Activated CD4-positive, alpha-beta memory T cell treated with anti-CD3 and anti-CD28 coated beads, Interleukin-2, amount 10 ng/mL, durations not matched to agents 7 days and 5 days (primary cell): ENCODE measurements around the gene MXI1. TPM values are rescaled to one million over a fixed set of nuclear protein-coding genes. Genes with fewer than 3 reads are reported as not detected.
A peak's percentile ranks its signal among the peaks of the same experiment; 100 is the strongest.
"Not testable (repeated sequence)": the region's sequence is repeated elsewhere in the genome, so short reads cannot be mapped to it uniquely, and the experiment has no call there.

Experiments
- CTCF ChIA-PET: fragments of 350-600 bp; sonication (Branson Sonifier 250); formaldehyde crosslinking; loops from one replicate; lab custom pipeline; 2021; ENCODE audit warnings: antibody characterized with exemption, inconsistent platforms; lab: Charles Lee
- POLR2A ChIA-PET: fragments of 350-600 bp; sonication (Branson Sonifier 250); formaldehyde crosslinking; loops from one replicate; lab custom pipeline; 2021; ENCODE audit warnings: antibody characterized with exemption; lab: Charles Lee
- DNase-seq: peaks from one replicate; pipeline ENCODE4 v3.0.0-alpha.2; 2020
- H3K27ac Mint-ChIP-seq: one replicate; pipeline ENCODE4 v1.8.0; 2021; ENCODE audit warnings: mild to moderate bottlenecking, mixed read lengths
- H3K27me3 Mint-ChIP-seq: one replicate; pipeline ENCODE4 v1.8.0; 2021; ENCODE audit warnings: mixed read lengths
- H3K36me3 Mint-ChIP-seq: one replicate; pipeline ENCODE4 v1.8.0; 2021; ENCODE audit warnings: low read depth, mixed read lengths
- H3K4me1 Mint-ChIP-seq: one replicate; pipeline ENCODE4 v1.8.0; 2021; ENCODE audit warnings: mixed read lengths
- H3K4me3 Mint-ChIP-seq: one replicate; pipeline ENCODE4 v1.8.0; 2021; ENCODE audit warnings: mild to moderate bottlenecking, mixed read lengths
- H3K9me3 Mint-ChIP-seq: one replicate; pipeline ENCODE4 v1.8.0; 2021; ENCODE audit warnings: mixed read lengths
- total RNA-seq, 2 experiments: library from RNA; stranded (reverse); gene quantifications; one replicate each; pipeline ENCODE4 v1.2.3, GENCODE V29; 2021

Gene MXI1
- total RNA-seq, 2 experiments from 2014 or later: 74.2 to 75.4 TPM

- H3K4me1 Mint-ChIP-seq: peaks cover 32% of the 10 kb centered on the region
- POLR2A ChIA-PET: no interaction called here
- peak overlapping the region; percentile 48 for H3K4me3 Mint-ChIP-seq
- H3K36me3 Mint-ChIP-seq: peaks cover 29% of the 10 kb centered on the region
- CTCF ChIA-PET: interaction anchor here (1.4 to 2.0 kb wide), 2 partner anchors 20 to 90 kb away, joined by 3 to 6 read pairs; no protein-coding TSS in a partner anchor
- DNase-seq: no peak
- H3K27me3 Mint-ChIP-seq: peaks cover 4% of the 10 kb centered on the region
- peak overlapping the region; percentile 33 for H3K27ac Mint-ChIP-seq
- no peaks in the 10 kb centered on the region for H3K9me3 Mint-ChIP-seq
These were observed 20.7 kb downstream of the MXI1 start for GRCh38 chr10:110228066-110228465.

GRCh38 chr10:110229155-110229554, 21.8 kb downstream of the MXI1 start:
- H3K36me3 Mint-ChIP-seq: peaks cover 29% of the 10 kb centered on the region
- H3K27ac Mint-ChIP-seq: no peak overlapping the region
- CTCF ChIA-PET: interaction anchor here (0.8 to 2.0 kb wide), 6 partner anchors 19 to 91 kb away, joined by 3 to 10 read pairs (median 4); no protein-coding TSS in a partner anchor
- no peak overlapping the region for H3K4me3 Mint-ChIP-seq
- POLR2A ChIA-PET: interaction anchor here (0.7 to 1.2 kb wide), 3 partner anchors 9 to 64 kb away, joined by 3 read pairs; no protein-coding TSS in a partner anchor
- DNase-seq: no peak
- H3K9me3 Mint-ChIP-seq: no peaks in the 10 kb centered on the region
- H3K27me3 Mint-ChIP-seq: peaks cover 4% of the 10 kb centered on the region
- H3K4me1 Mint-ChIP-seq: peaks cover 23% of the 10 kb centered on the region

GRCh38 chr10:110233846-110234245, 26.4 kb downstream of the MXI1 start:
- Mint-ChIP-seq H3K9me3 (no peaks in the 10 kb centered on the region), H3K27ac (no peak overlapping the region), H3K27me3 (peaks cover 11% of the 10 kb centered on the region), H3K4me1 (no peaks in the 10 kb centered on the region), H3K36me3 (peaks cover 33% of the 10 kb centered on the region), H3K4me3 (no peak overlapping the region)
- POLR2A ChIA-PET: no interaction called here
- CTCF ChIA-PET: no interaction called here
- DNase-seq: no peak

GRCh38 chr10:110237894-110238480, 30.6 kb downstream of the MXI1 start:
- ChIA-PET CTCF (no interaction called here), POLR2A (no interaction called here)
- H3K27ac Mint-ChIP-seq: no peak overlapping the region
- H3K27me3 Mint-ChIP-seq: peaks cover 19% of the 10 kb centered on the region
- no peak overlapping the region for H3K4me3 Mint-ChIP-seq
- H3K36me3 Mint-ChIP-seq: peaks cover 28% of the 10 kb centered on the region
- H3K4me1 Mint-ChIP-seq: peaks cover 13% of the 10 kb centered on the region
- no peaks in the 10 kb centered on the region for H3K9me3 Mint-ChIP-seq
- no peak for DNase-seq

- H3K27me3 Mint-ChIP-seq: peaks cover 20% of the 10 kb centered on the region
- H3K4me3 Mint-ChIP-seq: no peak overlapping the region
- peaks cover 29% of the 10 kb centered on the region for H3K36me3 Mint-ChIP-seq
- ChIA-PET CTCF (interaction anchor here (0.5 to 2.1 kb wide), 4 partner anchors 11 to 356 kb away, joined by 3 to 5 read pairs (median 3); no protein-coding TSS in a partner anchor), POLR2A (interaction anchor here (1.7 to 1.9 kb wide), 2 partner anchors 27 to 31 kb away, joined by 7 to 9 read pairs; no protein-coding TSS in a partner anchor)
- no peaks in the 10 kb centered on the region for H3K9me3 Mint-ChIP-seq
- no peak for DNase-seq
- H3K27ac Mint-ChIP-seq: no peak overlapping the region
- H3K4me1 Mint-ChIP-seq: peaks cover 13% of the 10 kb centered on the region
These were observed 32.5 kb downstream of the MXI1 start for GRCh38 chr10:110239892-110240291.

GRCh38 chr10:110241407-110241806, 34.0 kb downstream of the MXI1 start:
- no peak for DNase-seq
- CTCF ChIA-PET: interaction anchor here (0.8 to 2.1 kb wide), 4 partner anchors 16 to 357 kb away, joined by 3 to 5 read pairs (median 3); no protein-coding TSS in a partner anchor

GRCh38 chr10:110241841-110242240, 34.4 kb downstream of the MXI1 start:
- H3K27me3 Mint-ChIP-seq: peaks cover 31% of the 10 kb centered on the region
- H3K4me3 Mint-ChIP-seq: no peak overlapping the region
- H3K4me1 Mint-ChIP-seq: peaks cover 13% of the 10 kb centered on the region
- H3K27ac Mint-ChIP-seq: no peak overlapping the region
- H3K36me3 Mint-ChIP-seq: peaks cover 45% of the 10 kb centered on the region
- no peaks in the 10 kb centered on the region for H3K9me3 Mint-ChIP-seq
- CTCF ChIA-PET: interaction anchor here (0.8 to 2.1 kb wide), 3 partner anchors 17 to 37 kb away, joined by 3 to 5 read pairs (median 3); no protein-coding TSS in a partner anchor
- DNase-seq: no peak
- POLR2A ChIA-PET: interaction anchor here (0.6 to 1.7 kb wide), 4 partner anchors 33 to 1285 kb away, joined by 3 to 9 read pairs (median 3); no protein-coding TSS in a partner anchor

More at GRCh38 chr10:110241407-110241806, 34.0 kb downstream of the MXI1 start:
- H3K4me1 Mint-ChIP-seq: peaks cover 13% of the 10 kb centered on the region
- peaks cover 41% of the 10 kb centered on the region for H3K36me3 Mint-ChIP-seq
- peaks cover 27% of the 10 kb centered on the region for H3K27me3 Mint-ChIP-seq
- H3K27ac Mint-ChIP-seq: no peak overlapping the region
- H3K9me3 Mint-ChIP-seq: no peaks in the 10 kb centered on the region
- POLR2A ChIA-PET: interaction anchor here (1.1 to 1.9 kb wide), 3 partner anchors 29 to 331 kb away, joined by 3 to 9 read pairs (median 7); no protein-coding TSS in a partner anchor
- H3K4me3 Mint-ChIP-seq: no peak overlapping the region

- Mint-ChIP-seq H3K27ac (no peak overlapping the region), H3K27me3 (peaks cover 35% of the 10 kb centered on the region), H3K36me3 (peaks cover 46% of the 10 kb centered on the region), H3K9me3 (no peaks in the 10 kb centered on the region), H3K4me1 (peaks cover 13% of the 10 kb centered on the region), H3K4me3 (no peak overlapping the region)
- ChIA-PET POLR2A (interaction anchor here (0.6 to 1.1 kb wide), 3 partner anchors 44 to 1285 kb away, joined by 3 read pairs; no protein-coding TSS in a partner anchor), CTCF (no interaction called here)
- DNase-seq: no peak
These were observed 35.1 kb downstream of the MXI1 start for GRCh38 chr10:110242511-110242910.

GRCh38 chr10:110244550-110244949, 37.1 kb downstream of the MXI1 start:
- Mint-ChIP-seq H3K36me3 (peaks cover 46% of the 10 kb centered on the region), H3K27me3 (peaks cover 30% of the 10 kb centered on the region), H3K4me3 (no peak overlapping the region), H3K9me3 (no peaks in the 10 kb centered on the region), H3K4me1 (peaks cover 19% of the 10 kb centered on the region), H3K27ac (no peak overlapping the region)
- no peak for DNase-seq
- ChIA-PET POLR2A (interaction anchor here (1.0 to 1.4 kb wide), 2 partner anchors 34 to 36 kb away, joined by 4 to 5 read pairs; no protein-coding TSS in a partner anchor), CTCF (interaction anchor here (0.7 to 1.3 kb wide), 5 partner anchors 25 to 360 kb away, joined by 3 to 4 read pairs (median 3); no protein-coding TSS in a partner anchor)

GRCh38 chr10:110247833-110248232, 40.4 kb downstream of the MXI1 start:
- POLR2A ChIA-PET: not testable (repeated sequence)

GRCh38 chr10:110249489-110249888, 42.1 kb downstream of the MXI1 start:
- POLR2A ChIA-PET, H3K4me3 Mint-ChIP-seq: not testable (repeated sequence)
- H3K27me3 Mint-ChIP-seq: peaks cover 39% of the 10 kb centered on the region

More at GRCh38 chr10:110247833-110248232, 40.4 kb downstream of the MXI1 start:
- H3K36me3 Mint-ChIP-seq: peaks cover 45% of the 10 kb centered on the region
- DNase-seq, H3K9me3 Mint-ChIP-seq, CTCF ChIA-PET, H3K4me3 Mint-ChIP-seq, H3K27ac Mint-ChIP-seq: not testable (repeated sequence)
- peaks cover 28% of the 10 kb centered on the region for H3K4me1 Mint-ChIP-seq
- H3K27me3 Mint-ChIP-seq: peaks cover 35% of the 10 kb centered on the region

GRCh38 chr10:110251392-110251791, 44.0 kb downstream of the MXI1 start:
- CTCF ChIA-PET: interaction anchor here (0.7 to 1.5 kb wide), 3 partner anchors 27 to 269 kb away, joined by 3 to 4 read pairs (median 3); no protein-coding TSS in a partner anchor
- POLR2A ChIA-PET, DNase-seq, H3K4me3 Mint-ChIP-seq, H3K27ac Mint-ChIP-seq, H3K9me3 Mint-ChIP-seq: not testable (repeated sequence)
- peaks cover 37% of the 10 kb centered on the region for H3K27me3 Mint-ChIP-seq
- peaks cover 36% of the 10 kb centered on the region for H3K4me1 Mint-ChIP-seq
- H3K36me3 Mint-ChIP-seq: peaks cover 43% of the 10 kb centered on the region

More at GRCh38 chr10:110249489-110249888, 42.1 kb downstream of the MXI1 start:
- peaks cover 48% of the 10 kb centered on the region for H3K36me3 Mint-ChIP-seq
- CTCF ChIA-PET: interaction anchor here (0.8 to 1.4 kb wide), 2 partner anchors 26 to 43 kb away, joined by 3 read pairs; no protein-coding TSS in a partner anchor
- peaks cover 32% of the 10 kb centered on the region for H3K4me1 Mint-ChIP-seq
- not testable (repeated sequence) for H3K27ac Mint-ChIP-seq, H3K9me3 Mint-ChIP-seq, DNase-seq

- peaks cover 36% of the 10 kb centered on the region for H3K4me1 Mint-ChIP-seq
- no peak for DNase-seq
- no peak overlapping the region for H3K27ac Mint-ChIP-seq
- H3K9me3 Mint-ChIP-seq: peaks cover 4% of the 10 kb centered on the region
- peaks cover 40% of the 10 kb centered on the region for H3K36me3 Mint-ChIP-seq
- no peak overlapping the region for H3K4me3 Mint-ChIP-seq
- H3K27me3 Mint-ChIP-seq: peaks cover 33% of the 10 kb centered on the region
- ChIA-PET CTCF (interaction anchor here (1.5 kb wide), 1 partner anchor 26 kb away, joined by 4 read pairs; no protein-coding TSS in a partner anchor), POLR2A (no interaction called here)
These were observed 44.7 kb downstream of the MXI1 start for GRCh38 chr10:110252151-110252550.
